Measurements from ENCODE around the gene TLK1.

GRCh38 chr2:171171808-171172207, 11.1 kb upstream of the TLK1 start:
- TF ChIP-seq SIN3A (IDR thresholded peaks at IDR 0.05; ENCODE audit: low read depth, low read length) (no peak), ZNF274 (IDR thresholded peaks at IDR 0.05; ENCODE audit: insufficient read depth, insufficient read length) (no peak), USF1 (IDR thresholded peaks at IDR 0.05; ENCODE audit: borderline replicate concordance, extremely low read length, insufficient read depth, low read depth, low read length) (no peak)
